ENCODE measurements around the gene TMPRSS3. TPM values are rescaled to one million over a fixed set of nuclear protein-coding genes. Genes with fewer than 3 reads are reported as not detected.

TMPRSS3 gene
- total and polyA plus RNA-seq, 9 of the 15 experiments (the other 6 are each of a cell fraction or from before 2014, with no cell fraction given) = 0.07 TPM; not detected in 8

GRCh38 chr21:42376338-42376982 lies 19.4 kb downstream of the TMPRSS3 start (continued):
- TF ChIP-seq ELF4 (CRISPR knock-in tag; IDR thresholded peaks at IDR 0.05) = no peak
- peak; percentile 51; the same call in 1 of the 2 replicates for TF ChIP-seq CEBPG (CRISPR knock-in tag; IDR thresholded peaks at IDR 0.05)
- TF ChIP-seq CEBPG (tag; conservative IDR thresholded peaks at IDR 0.05 in 1 of 2, IDR thresholded peaks at IDR 0.05 in 1 of 2) = no peak
- peak; percentile 21; the same call in 1 of the 2 replicates for TF ChIP-seq CC2D1A (IDR thresholded peaks at IDR 0.05)
- TF ChIP-seq NRF1 (conservative IDR thresholded peaks at IDR 0.05 in 1 of 2, IDR thresholded peaks at IDR 0.05 in 1 of 2) = no peak
- no peak for TF ChIP-seq PHB (CRISPR knock-in tag; IDR thresholded peaks at IDR 0.05)
- TF ChIP-seq, protein P1, sequence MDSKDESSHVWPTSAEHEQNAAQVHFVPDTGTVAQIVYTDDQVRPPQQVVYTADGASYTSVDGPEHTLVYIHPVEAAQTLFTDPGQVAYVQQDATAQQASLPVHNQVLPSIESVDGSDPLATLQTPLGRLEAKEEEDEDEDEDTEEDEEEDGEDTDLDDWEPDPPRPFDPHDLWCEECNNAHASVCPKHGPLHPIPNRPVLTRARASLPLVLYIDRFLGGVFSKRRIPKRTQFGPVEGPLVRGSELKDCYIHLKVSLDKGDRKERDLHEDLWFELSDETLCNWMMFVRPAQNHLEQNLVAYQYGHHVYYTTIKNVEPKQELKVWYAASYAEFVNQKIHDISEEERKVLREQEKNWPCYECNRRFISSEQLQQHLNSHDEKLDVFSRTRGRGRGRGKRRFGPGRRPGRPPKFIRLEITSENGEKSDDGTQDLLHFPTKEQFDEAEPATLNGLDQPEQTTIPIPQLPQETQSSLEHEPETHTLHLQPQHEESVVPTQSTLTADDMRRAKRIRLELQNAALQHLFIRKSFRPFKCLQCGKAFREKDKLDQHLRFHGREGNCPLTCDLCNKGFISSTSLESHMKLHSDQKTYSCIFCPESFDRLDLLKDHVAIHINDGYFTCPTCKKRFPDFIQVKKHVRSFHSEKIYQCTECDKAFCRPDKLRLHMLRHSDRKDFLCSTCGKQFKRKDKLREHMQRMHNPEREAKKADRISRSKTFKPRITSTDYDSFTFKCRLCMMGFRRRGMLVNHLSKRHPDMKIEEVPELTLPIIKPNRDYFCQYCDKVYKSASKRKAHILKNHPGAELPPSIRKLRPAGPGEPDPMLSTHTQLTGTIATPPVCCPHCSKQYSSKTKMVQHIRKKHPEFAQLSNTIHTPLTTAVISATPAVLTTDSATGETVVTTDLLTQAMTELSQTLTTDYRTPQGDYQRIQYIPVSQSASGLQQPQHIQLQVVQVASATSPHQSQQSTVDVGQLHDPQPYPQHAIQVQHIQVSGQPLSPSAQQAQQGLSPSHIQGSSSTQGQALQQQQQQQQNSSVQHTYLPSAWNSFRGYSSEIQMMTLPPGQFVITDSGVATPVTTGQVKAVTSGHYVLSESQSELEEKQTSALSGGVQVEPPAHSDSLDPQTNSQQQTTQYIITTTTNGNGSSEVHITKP (IDR thresholded peaks at IDR 0.05; ENCODE audit: partially characterized antibody) = no peak
- TF ChIP-seq, protein P2, sequence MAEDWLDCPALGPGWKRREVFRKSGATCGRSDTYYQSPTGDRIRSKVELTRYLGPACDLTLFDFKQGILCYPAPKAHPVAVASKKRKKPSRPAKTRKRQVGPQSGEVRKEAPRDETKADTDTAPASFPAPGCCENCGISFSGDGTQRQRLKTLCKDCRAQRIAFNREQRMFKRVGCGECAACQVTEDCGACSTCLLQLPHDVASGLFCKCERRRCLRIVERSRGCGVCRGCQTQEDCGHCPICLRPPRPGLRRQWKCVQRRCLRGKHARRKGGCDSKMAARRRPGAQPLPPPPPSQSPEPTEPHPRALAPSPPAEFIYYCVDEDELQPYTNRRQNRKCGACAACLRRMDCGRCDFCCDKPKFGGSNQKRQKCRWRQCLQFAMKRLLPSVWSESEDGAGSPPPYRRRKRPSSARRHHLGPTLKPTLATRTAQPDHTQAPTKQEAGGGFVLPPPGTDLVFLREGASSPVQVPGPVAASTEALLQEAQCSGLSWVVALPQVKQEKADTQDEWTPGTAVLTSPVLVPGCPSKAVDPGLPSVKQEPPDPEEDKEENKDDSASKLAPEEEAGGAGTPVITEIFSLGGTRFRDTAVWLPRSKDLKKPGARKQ (CRISPR knock-in tag; IDR thresholded peaks at IDR 0.05) = no peak
- TF ChIP-seq DLX4 (CRISPR knock-in tag; IDR thresholded peaks at IDR 0.05) = no peak
- TF ChIP-seq SRSF9 (IDR thresholded peaks at IDR 0.05; ENCODE audit: borderline replicate concordance, low read depth, low read length) = no peak
- TF ChIP-seq HMG20B (CRISPR knock-in tag; IDR thresholded peaks at IDR 0.05) = no peak
- no peak for TF ChIP-seq CXXC5 (CRISPR knock-in tag; IDR thresholded peaks at IDR 0.05)
- no peak for TF ChIP-seq RNF219 (CRISPR knock-in tag; IDR thresholded peaks at IDR 0.05)
- no peak for TF ChIP-seq NFIC (IDR thresholded peaks at IDR 0.05)
- no peak for TF ChIP-seq CBFA2T2 (conservative IDR thresholded peaks at IDR 0.05)
- no peak for TF ChIP-seq ILF3 (IDR thresholded peaks at IDR 0.05; ENCODE audit: borderline replicate concordance)
- no peak for TF ChIP-seq BRF2 (IDR thresholded peaks at IDR 0.05; ENCODE audit: borderline replicate concordance, insufficient read depth, insufficient read length)
